ENCODE results near the gene L3MBTL1. TPM values are rescaled to one million over a fixed set of nuclear protein-coding genes. Genes with fewer than 3 reads are reported as not detected.

L3MBTL1 gene
- total RNA-seq, 3 donors from 2014 or later, result 3.9 to 4.0 (median 4.0) TPM

DNA sequence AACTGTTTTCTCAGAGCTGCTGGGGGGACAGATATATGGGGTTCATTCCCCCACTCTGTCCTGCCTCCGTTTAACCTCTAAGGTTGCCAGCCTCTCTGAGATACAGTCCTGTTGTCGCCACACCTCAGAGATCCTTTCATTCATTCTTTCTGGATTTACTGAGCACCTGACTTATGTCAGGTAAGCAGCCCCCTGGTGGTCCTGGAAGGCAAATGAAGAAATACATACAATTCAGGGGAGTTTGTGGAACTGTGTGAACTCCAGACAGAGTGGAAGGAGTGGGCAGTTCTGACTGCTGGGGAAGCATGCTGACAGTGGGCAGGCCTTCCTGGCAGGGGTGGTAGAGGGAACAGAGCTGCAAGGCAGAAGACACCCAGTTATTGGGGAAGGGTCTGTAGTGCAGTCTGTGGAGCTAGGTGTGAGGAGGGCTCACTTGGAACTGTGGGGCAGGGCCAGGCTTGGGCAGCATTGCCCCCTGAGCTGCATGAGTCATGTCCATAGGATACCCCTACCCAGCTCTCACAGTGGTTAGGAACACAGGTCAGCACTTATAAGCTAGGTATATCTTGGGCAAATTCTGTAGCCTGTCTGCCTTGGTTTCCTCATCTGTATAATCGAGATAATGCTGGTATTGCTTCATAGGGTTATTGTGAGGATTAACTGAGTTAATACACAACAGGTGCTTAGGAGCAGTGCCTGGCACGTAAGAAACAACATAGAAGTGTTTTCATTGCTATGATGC lies 38.5 kb downstream of the L3MBTL1 start:
- Mint-ChIP-seq H3K27me3 (ENCODE audit: low read depth) (peaks cover 2% of the 10 kb centered on the region), H3K4me3 (no peak overlapping the region), H3K9me3 (no peaks in the 10 kb centered on the region), H3K36me3 (ENCODE audit: insufficient read depth) (peaks cover 13% of the 10 kb centered on the region), H3K4me1 (ENCODE audit: low read depth) (no peaks in the 10 kb centered on the region)
- no peak for DNase-seq
- ATAC-seq, result no peak

DNA sequence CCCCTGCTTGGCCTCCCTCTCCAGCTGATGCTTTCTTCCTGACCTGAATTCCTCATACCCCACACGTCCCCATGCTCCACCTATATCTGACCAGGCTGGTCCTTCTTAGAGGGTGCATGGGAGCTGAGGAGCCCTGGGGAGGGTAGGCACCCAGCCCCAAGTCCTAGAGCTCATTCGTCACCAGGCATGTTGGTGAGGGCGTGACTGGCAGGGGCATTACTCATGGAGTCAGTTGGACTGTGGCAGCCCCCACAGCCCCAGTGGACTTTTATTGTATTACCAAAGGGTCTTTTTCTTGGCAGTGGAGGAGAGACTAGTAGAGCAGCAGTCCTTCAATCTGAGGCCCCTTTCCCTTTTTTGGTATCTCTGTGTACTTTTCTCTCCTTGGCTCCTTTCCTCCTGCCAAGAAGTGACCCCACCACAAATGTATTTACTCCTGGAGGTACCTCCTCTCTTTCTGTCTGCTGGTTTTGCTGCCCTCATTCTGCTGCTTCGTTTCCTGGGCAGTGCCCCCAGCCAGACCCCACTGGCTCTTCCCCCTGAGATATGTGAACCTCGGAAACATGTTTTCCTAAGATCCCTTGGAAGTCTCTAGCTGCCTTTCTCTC lies 40.9 kb downstream of the L3MBTL1 start:
- Mint-ChIP-seq H3K36me3 (ENCODE audit: insufficient read depth) (peaks cover 17% of the 10 kb centered on the region), H3K4me3 (no peak overlapping the region), H3K4me1 (ENCODE audit: low read depth) (no peaks in the 10 kb centered on the region), H3K27me3 (ENCODE audit: low read depth) (peaks cover 2% of the 10 kb centered on the region), H3K9me3 (no peaks in the 10 kb centered on the region)
- ATAC-seq, result no peak
- no peak for DNase-seq

DNA sequence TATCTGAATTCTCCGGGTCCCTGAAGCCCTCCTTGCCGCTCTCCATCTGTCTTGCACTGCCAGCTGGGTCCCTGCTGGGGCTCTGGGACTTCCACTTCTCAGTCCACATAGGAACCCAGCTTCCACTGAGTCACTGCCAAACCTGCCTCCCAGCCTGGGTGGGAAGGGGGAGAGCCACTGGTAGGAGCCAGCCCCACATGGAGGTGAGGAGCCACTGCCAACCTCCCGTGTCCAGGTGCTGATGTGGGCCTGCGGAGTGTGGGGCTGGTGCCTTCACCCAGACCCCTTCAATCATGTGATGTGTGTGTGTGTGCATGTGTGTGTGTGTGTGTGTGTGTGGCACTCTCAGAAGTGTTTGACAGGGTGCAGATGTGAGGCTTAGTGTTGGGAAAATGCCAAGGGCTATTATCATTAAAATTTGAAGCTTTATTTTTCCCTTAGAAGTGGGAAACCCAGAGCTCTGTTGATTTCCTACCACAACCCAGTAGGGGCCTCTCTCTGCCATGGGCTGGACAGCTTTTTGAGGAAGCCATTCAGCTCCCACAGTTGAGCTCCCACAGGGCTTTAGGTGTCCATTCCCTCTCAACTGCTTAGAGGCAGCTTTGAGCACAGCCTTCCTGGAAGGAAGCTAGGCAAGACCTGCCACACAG lies 42.0 kb downstream of the L3MBTL1 start:
- no peak overlapping the region for H3K4me3 Mint-ChIP-seq
- H3K36me3 Mint-ChIP-seq (ENCODE audit: insufficient read depth), result peaks cover 17% of the 10 kb centered on the region
- H3K4me1 Mint-ChIP-seq (ENCODE audit: low read depth), result no peaks in the 10 kb centered on the region
- no peaks in the 10 kb centered on the region for H3K9me3 Mint-ChIP-seq
- ATAC-seq (no peak), DNase-seq (no peak)
- H3K27me3 Mint-ChIP-seq (ENCODE audit: low read depth), result peaks cover 2% of the 10 kb centered on the region

DNA sequence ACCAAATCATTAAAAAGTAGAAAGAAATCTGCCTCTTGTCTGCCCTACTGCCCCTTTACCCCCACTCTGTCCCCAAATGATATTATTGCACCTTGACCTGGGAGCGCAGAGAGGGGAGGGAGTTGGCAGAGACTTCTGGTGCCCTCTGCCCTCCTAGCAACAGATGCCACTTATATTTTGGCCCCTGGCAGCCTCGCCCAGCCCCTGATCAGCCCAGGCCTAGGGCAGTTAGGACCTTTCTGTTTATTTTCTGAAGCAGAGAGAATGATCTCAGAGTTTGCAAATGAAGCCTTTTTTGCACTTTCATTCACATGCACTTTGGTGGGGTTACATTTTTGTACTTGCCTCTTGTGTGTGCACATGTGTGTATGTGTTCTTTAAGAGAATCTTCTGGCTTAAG lies 43.0 kb downstream of the L3MBTL1 start:
- ATAC-seq (no peak), DNase-seq (no peak)
- Mint-ChIP-seq H3K4me1 (ENCODE audit: low read depth) (no peaks in the 10 kb centered on the region), H3K9me3 (no peaks in the 10 kb centered on the region), H3K4me3 (no peak overlapping the region), H3K27me3 (ENCODE audit: low read depth) (peaks cover 2% of the 10 kb centered on the region), H3K36me3 (ENCODE audit: insufficient read depth) (peaks cover 17% of the 10 kb centered on the region)

DNA sequence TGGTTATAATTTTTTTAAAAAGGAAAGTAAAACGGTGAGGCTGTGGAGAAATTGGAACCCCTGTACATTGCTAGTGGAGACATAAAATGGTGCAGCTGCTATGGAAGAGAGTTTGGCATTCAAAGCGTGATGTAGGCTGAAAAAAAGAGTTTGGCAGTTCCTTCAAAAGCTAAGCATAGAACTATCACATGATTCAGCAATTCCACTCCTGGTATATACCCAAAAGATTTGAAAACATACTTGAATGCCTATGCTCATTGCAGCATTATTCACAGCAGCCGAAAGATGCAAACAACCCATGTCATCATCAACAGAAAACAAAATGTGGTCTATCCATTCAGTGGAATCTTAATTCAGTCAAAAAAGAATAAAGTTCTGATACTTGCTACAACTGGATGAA lies 46.9 kb downstream of the L3MBTL1 start:
- no peaks in the 10 kb centered on the region for H3K27me3 Mint-ChIP-seq (ENCODE audit: low read depth)
- H3K4me1 Mint-ChIP-seq (ENCODE audit: low read depth), result no peaks in the 10 kb centered on the region
- no peaks in the 10 kb centered on the region for H3K9me3 Mint-ChIP-seq
- H3K36me3 Mint-ChIP-seq (ENCODE audit: insufficient read depth), result peaks cover 7% of the 10 kb centered on the region
- H3K4me3 Mint-ChIP-seq, result no peak overlapping the region
- no peak for DNase-seq
- ATAC-seq, result no peak

DNA sequence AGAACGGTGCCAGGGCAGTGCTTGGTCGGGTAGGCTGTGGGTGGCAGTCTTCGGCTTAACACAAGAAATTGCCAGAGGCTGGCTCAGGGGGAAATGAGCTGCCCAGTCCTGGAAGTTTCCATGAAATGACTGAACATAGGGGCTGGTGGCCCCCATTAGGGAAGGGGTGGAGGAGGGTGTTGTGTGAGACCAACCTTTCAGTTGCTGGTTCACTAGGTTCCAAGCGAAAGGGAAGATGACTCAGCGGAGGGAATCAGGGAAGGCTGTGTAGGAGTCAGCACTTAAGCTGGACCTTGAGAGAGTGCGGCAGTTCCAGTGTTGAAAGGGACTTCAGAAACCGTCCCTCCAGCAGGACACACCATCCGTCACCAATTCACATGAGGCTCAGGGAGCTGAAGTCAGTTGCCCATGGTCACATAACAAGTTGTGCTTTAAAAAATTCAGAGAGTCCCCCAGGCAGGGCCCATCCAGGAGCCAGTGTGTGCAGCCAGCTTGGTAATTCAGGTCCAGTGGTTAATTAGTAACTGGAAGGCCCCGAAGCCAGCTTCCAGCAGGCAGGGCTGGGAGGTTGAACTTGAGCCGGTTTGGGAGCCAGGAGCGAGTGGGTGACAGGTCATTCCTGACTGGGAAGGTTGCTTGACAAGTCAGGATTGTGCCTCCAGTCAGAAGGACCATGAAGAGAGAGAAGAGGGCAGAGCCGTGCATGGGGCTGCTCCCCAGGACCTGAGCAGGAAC lies 51.1 kb downstream of the L3MBTL1 start, which contains the start of gene SGK2:
SGK2 (plus strand) TSS at position 616 of the 735 bp plus-strand sequence. CDS start 7,469 bp downstream, outside the sequence.
- Mint-ChIP-seq H3K9me3 (no peaks in the 10 kb centered on the region), H3K4me1 (ENCODE audit: low read depth) (no peaks in the 10 kb centered on the region)

DNA sequence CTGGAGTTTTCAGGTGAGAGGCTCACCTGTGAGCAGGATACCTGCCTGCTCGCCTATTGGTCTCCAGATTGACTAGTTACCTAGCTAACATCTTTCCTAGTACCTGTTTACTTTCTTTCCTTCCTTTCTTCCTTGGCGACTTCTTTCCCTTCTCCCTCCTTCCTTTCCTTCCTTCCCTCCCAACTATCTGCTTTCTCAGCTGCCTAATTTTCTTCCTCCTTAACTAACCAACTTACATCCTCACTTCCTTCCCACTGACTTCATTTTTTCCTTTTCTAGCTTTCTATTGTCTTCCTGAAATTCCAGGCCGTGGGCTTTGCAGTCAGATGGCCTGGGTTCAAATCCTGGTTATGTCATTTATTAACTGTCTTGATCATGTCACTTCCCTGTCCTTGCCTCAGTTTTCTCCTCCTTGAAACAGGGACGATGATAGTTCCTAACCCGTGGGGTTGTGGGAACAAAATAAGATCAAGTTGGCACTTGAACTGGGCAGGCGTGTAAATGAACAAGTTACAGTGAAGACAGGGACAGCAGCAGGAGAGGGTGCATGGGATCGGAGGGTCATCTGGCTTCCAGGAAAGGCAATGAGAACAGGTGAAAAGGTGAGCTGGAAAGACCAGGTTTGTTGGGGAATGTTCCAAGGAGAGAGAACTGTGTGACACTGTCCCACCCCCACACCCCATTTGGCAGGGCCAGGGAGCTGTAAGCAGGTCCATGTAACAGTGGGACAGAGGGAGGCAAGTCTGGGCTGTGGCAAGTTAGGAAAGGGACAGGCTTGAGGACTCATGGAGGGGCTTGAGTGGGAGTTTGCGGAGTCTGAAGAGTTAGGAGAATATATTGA lies 51.9 kb downstream of the L3MBTL1 start:
- H3K4me1 Mint-ChIP-seq (ENCODE audit: low read depth), result no peaks in the 10 kb centered on the region
- ATAC-seq (no peak), DNase-seq (no peak)
- no peaks in the 10 kb centered on the region for H3K36me3 Mint-ChIP-seq (ENCODE audit: insufficient read depth)
- H3K27me3 Mint-ChIP-seq (ENCODE audit: low read depth), result no peaks in the 10 kb centered on the region
- H3K4me3 Mint-ChIP-seq, result no peak overlapping the region
- H3K9me3 Mint-ChIP-seq, result no peaks in the 10 kb centered on the region

More for the DNA sequence above, 51.1 kb downstream of the L3MBTL1 start, which contains the start of gene SGK2:
- ATAC-seq (no peak), DNase-seq (no peak)
- H3K27me3 Mint-ChIP-seq (ENCODE audit: low read depth), result no peaks in the 10 kb centered on the region
- H3K36me3 Mint-ChIP-seq (ENCODE audit: insufficient read depth), result no peaks in the 10 kb centered on the region
- no peak within 1 kb of the TSS for H3K4me3 Mint-ChIP-seq

DNA sequence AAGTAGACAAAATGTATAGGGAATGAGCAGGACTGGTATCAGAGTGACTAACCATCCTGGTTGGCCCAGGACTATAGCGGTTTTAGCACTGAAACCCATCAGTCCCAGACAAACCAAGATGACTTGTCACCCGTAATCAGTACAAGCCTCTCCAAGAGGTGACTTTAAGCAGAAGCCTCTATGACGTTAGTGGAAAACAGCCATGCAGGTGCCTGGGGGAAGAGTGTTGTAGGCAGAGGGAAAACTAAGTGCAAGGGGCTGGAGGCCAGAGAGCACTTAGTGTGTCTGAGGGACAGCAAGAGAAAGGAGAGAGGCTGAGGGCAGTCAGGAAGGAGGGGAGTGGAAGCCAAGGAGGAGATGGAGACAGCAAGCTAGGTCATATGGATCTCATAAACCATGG lies 53.5 kb downstream of the L3MBTL1 start:
- Mint-ChIP-seq H3K36me3 (ENCODE audit: insufficient read depth) (no peaks in the 10 kb centered on the region), H3K4me1 (ENCODE audit: low read depth) (no peaks in the 10 kb centered on the region), H3K4me3 (no peak overlapping the region), H3K27me3 (ENCODE audit: low read depth) (no peaks in the 10 kb centered on the region), H3K9me3 (no peaks in the 10 kb centered on the region)
- ATAC-seq (no peak), DNase-seq (no peak)

DNA sequence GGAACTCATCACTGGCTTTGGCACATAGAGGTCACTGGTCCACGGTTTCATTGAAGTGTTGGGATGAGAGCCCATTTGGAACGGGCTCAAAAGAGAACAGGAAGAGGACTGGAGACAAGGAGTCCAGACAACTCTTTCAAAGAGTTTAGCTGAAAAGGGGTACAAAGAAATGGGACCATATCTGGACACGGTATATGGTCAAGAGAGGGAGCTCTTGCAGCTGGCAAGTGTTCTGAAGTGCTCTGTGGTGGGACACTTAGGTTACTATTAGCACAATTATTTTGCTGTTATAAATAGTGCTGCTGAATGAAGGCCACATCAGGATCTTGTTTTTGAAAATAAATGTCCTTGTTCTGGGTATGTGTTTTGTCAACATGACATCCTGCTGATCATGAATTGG lies 55.9 kb downstream of the L3MBTL1 start:
- ATAC-seq (no peak), DNase-seq (no peak)
- Mint-ChIP-seq H3K9me3 (no peaks in the 10 kb centered on the region), H3K4me3 (no peak overlapping the region), H3K4me1 (ENCODE audit: low read depth) (no peaks in the 10 kb centered on the region), H3K36me3 (ENCODE audit: insufficient read depth) (no peaks in the 10 kb centered on the region), H3K27me3 (ENCODE audit: low read depth) (no peaks in the 10 kb centered on the region)

DNA sequence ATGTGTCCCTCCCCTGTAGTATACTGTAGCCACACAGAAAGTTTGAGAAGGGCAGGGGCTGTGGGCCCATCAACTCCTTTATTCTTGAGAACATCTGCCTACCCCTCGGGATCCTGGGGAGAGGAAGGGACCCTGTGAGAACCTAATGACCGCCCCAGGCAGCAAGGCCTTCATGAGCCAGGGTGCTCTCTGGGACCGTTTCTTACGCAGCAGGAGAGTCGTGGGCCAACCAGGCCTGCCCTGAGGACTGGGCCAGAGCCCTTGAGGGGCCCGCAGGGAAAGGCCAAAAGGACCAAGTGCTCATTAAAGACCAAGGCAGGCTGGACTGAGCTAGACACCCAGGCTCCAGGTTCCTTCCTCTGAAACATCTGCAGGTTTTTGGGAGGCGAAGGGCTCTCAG lies 56.5 kb downstream of the L3MBTL1 start:
- ATAC-seq (no peak), DNase-seq (no peak)
- Mint-ChIP-seq H3K9me3 (no peaks in the 10 kb centered on the region), H3K4me1 (ENCODE audit: low read depth) (no peaks in the 10 kb centered on the region), H3K36me3 (ENCODE audit: insufficient read depth) (no peaks in the 10 kb centered on the region), H3K4me3 (no peak overlapping the region), H3K27me3 (ENCODE audit: low read depth) (no peaks in the 10 kb centered on the region)

DNA sequence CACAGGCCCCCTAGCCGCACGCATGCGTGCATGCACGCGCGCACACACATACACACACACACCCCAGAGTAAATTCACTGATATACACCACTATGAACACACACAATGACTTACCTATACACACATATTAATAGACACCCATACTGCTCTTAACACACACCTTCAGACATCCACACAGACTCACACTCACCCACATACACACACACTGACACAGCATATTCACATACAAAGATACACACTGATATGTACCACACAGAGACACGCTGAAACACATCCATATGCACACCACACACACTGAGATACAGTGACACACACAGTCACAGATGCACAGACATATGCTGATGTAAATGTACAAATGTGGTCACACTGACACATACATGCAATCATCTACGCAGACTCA lies 57.0 kb downstream of the L3MBTL1 start:
- ATAC-seq, result no peak
- no peak overlapping the region for H3K4me3 Mint-ChIP-seq

DNA sequence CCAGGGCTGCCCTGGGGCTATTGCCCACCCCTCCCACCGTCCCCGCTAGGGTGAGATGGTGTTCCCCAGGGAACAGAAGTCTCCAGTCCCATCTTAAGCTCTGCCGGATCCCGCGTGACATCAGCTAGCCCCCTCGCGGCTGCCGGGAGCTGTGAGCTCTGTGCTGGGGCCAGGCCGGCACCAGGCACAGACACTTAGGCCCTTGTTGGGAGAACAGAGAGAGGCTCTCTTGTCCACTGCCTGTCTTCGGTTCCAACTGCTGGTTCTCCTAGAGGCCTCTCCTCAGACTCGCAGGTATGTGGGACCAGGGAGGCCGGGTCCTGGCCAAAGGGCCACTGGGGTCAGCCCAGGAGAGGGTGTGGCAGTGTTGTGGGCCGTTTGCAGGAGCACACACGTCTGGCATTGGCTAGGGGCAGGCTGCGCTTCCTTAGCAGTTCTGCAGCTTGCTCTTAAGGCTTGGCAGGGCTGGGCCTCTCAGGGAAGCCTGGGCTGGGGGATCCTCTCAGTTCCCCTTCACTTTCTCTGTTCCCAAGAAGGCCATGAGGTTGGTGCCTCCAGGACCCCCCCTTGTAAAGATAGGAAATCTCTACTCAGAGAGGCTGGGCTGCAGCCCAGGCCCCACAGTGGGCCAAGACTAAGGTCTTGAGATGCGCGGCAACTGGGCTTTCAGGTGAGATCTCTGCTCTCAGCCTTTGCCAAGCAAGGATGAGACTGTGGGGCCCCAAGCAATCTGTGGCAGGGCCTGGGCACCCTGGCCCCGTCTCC lies 57.7 kb downstream of the L3MBTL1 start:
- DNase-seq, result no peak
- Mint-ChIP-seq H3K9me3 (no peaks in the 10 kb centered on the region), H3K36me3 (ENCODE audit: insufficient read depth) (no peaks in the 10 kb centered on the region), H3K4me1 (ENCODE audit: low read depth) (no peaks in the 10 kb centered on the region), H3K4me3 (no peak overlapping the region), H3K27me3 (ENCODE audit: low read depth) (no peaks in the 10 kb centered on the region)
- ATAC-seq, result no peak

More for the DNA sequence above, 57.0 kb downstream of the L3MBTL1 start:
- DNase-seq, result no peak
- H3K4me1 Mint-ChIP-seq (ENCODE audit: low read depth), result no peaks in the 10 kb centered on the region
- no peaks in the 10 kb centered on the region for H3K36me3 Mint-ChIP-seq (ENCODE audit: insufficient read depth)
- no peaks in the 10 kb centered on the region for H3K9me3 Mint-ChIP-seq
- H3K27me3 Mint-ChIP-seq (ENCODE audit: low read depth), result no peaks in the 10 kb centered on the region

DNA sequence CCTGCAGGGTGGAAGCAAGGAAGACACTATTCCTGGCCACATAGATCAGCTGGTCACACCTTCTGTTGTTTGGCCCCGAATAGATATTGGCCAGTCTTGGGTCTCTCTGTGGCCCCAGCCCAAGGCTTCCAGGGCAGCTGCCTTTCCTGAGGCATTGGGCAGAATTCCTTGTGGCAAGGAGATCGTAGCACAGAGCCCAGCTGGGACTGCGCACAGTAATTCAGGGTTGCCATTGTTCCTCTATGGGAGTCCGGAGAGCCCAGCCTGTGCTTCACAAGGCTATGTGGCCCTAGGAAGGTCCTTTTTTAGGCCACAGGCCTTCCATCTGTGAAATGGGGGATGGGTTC lies 58.2 kb downstream of the L3MBTL1 start:
- Mint-ChIP-seq H3K9me3 (no peaks in the 10 kb centered on the region), H3K27me3 (ENCODE audit: low read depth) (no peaks in the 10 kb centered on the region), H3K4me1 (ENCODE audit: low read depth) (no peaks in the 10 kb centered on the region), H3K4me3 (no peak overlapping the region), H3K36me3 (ENCODE audit: insufficient read depth) (no peaks in the 10 kb centered on the region)
- ATAC-seq, result no peak
- DNase-seq, result no peak

Data from activated T-cell treated with anti-CD3 and anti-CD28 coated beads, Interleukin-2, amount 50 U/mL, for 4 hours (primary cell).